GM18502 (cell line): Measurements from ENCODE around the gene RABGGTA.
A peak's percentile ranks its signal among the peaks of the same experiment; 100 is the strongest.
"Not testable (repeated sequence)": the region's sequence is repeated elsewhere in the genome, so short reads cannot be mapped to it uniquely, and the experiment has no call there.

ENCODE experiments used
- ATAC-seq: cut with Tn5 transposase; IDR thresholded peaks from one replicate; pipeline ENCODE4 v1.9.1; 2021; ENCODE audit warnings: mild to moderate bottlenecking; ENCODE audit not compliant: unreplicated experiment, poor library complexity

The RABGGTA gene

DNA sequence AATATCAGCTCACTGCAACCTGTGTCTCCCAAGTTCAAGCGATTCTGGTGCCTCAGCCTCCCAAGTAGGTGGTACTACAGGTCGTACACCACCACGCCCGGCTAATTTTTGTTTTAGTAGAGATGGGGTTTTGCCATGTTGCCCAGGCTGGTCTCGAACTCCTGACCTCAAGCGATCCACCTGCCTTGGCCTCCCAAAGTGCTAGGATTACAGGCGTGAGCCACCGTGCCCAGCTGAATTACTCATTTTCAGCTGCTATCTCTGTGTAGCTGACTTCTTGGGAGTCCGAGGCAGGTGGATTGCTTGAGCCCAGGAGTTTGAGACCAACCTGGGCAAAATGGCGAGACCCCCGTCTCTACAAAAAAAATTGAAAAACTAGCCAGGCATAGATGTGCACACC lies 26.0 kb downstream of the RABGGTA start:
- not testable (repeated sequence) for ATAC-seq

DNA sequence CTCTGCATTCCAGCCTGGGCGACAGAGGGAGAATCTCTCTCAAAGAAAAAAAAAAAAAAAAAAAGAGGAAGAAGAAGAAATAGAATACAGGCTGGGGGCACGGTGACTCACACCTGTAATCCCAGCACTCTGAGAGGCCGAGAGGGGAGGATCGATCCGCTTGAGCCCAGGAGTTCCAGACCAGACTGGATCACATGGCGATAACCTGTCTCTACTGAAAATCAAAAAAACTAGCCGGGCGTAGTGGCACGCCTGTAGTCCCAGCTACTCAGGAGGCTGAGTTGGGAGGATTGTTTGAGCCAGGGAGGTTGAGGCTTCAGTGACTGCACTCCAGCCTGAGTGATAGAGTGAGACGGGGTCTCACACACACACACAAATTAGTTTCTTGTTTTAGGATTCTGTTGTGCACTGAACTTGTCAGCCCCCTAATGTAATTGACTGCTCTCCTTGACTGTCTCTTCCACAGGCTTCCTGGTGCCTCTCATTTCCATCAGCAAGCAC lies 28.0 kb downstream of the RABGGTA start:
- ATAC-seq = no peak

DNA sequence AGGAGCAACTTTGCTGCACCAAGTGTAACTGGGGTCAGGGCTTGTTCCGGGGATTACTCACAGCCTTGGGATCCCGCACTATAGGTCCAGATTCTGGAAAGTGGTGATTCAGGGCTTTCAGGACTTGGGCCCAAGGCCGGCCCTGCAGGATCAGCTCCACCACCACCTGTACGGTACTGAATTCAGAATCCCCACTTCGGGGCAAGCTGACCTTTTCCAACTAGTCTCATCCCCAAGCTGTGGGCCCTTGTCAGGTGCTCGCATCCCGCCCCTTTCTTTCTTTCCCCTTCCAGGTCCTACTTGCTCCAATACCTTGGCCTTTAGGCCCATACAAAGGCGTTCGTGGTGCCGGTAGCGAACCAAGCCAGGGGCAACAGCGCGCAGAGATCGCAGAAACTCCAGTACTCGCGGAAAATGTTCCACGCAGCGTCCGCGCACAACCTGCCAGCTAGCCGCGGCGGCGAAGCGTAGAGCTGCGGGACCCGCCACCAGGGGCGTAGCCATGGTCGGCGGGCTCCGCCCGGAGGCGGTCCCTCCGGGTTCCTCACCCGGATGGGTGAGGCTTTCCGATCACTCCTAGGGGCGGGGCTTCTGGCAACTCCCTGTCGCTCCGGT lies 29.5 kb downstream of the RABGGTA start:
- peak; percentile 79 for ATAC-seq

DNA sequence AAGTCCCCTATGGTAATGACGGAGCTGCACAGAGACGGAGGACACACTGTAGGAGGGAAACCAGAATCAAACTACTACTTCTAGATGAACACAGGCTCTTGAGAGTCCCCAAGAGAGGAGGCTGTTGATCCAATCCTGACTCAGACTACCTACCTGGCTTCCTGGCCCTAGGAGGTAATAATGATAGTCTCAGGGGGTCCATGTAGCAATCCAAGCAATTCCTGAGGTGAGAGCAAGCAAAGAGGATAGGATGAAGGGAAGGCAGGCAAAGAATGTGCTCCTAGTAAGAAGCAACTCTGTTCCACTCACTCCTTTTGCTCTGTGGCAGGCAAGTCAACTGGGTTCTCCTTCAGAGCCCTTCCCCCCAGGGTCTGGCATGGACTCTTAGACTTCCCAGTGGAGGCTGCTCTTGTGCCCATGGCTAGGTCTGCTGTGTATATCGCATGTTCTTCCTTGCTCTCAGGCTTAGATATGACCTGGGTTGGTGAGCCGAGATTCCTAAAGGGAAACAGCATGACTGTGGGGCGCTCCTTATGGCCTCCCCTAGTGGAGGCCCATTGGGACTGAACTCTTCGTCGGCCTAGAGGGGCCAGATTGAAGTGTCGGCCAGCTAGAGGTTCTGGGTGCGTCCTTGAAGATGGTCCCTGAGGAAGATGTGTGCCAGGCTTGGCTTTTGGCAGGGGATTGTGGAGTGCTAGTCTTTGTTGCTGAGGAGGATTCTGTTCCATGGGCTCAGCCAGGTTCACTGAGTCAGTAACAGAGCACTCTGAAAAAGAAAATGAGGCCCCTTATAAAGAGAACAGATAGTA lies 31.1 kb downstream of the RABGGTA start:
- ATAC-seq = no peak

DNA sequence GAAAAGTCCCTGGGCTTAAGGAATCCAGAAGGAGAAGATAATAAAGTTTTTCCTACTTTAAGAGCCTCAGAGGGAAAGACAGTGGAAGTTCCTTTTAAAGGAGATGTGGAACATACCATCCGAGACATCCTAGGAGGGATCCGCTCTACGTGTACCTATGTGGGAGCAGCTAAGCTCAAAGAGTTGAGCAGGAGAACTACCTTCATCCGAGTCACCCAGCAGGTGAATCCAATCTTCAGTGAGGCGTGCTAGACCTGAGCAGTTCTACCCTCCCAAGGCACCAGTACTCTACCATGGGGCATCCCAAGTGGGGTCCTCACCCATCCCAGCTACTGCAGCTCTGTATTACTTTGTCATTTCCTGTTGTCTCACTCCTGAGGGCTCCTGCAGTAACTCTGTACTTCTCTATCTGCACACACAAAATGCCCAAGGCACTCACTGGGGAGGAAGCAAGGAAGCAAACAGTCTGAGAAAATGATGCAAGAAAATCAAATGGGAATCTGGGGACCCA lies 32.8 kb downstream of the RABGGTA start:
- ATAC-seq = no peak

DNA sequence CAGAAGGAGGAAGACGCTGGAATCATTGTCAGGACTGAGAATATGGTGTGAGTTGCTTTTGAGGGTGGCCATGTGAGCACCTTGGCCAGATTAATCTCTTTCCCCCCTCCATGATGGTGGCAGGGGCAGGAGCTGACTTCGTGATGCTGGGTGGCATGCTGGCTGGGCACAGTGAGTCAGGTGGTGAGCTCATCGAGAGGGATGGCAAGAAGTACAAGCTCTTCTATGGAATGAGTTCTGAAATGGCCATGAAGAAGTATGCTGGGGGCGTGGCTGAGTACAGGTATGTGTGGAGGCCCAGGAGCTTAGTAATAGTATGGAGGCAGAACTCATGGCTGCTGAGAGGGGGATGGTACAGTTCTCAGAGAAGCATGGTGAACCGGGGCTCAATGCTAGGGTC lies 33.3 kb downstream of the RABGGTA start:
- no peak for ATAC-seq

DNA sequence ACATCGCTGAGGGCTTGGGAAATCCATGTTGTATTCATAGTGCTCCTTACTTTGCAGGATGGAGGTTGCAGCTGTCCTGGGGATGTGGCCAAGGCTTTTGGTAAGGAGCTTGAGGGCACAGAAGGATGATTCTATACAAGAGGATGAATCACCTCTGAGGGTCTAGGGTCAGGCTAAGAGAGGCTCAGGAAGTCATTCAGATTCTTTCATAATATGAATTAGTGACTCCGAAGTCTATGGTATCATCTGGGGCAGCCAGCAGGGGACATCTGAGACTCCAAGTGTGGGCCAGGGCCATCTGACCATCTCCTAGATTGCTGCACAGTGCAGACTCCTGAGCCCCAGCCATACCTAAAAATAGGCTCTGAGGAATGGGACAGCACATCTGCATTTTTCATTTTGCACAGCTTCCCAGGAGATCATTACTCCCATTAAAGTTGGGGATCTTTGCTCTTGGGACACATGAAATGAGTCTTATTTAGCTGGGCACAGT lies 33.9 kb downstream of the RABGGTA start:
- no peak for ATAC-seq

DNA sequence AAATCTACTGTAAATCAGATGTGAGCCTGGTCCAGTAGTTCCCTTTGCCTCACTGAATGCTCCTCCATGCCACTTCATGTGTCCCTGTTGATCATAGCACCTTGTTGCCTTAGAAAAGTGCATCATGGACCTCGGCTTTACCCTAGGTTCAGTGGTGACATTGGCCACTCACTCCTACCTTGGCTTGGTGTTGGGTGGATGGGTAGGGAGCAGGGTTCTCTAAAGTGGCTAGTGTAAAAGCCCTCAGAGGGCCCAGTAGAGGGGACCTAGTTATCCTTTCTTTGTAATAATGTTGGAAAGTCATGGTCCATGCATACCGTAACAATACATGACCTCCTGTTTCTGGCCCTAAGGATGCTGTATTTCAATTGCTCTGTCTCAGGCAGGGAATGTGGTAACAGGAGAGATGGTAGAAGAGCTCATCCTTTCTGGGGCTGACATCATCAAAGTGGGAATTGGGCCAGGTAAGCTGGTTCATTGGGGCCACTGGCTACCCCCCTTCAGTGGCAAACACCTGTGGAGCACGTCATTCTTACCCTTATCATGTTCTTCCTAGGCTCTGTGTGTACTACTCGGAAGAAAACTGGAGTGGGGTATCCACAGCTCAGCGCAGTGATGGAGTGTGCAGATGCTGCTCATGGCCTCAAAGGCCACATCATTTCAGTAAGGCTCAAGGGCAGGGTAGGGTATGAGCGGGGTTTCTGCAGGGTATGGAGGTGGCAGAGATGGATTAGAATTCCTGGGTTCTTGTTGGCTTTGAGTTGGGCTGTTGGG lies 34.5 kb downstream of the RABGGTA start:
- no peak for ATAC-seq

DNA sequence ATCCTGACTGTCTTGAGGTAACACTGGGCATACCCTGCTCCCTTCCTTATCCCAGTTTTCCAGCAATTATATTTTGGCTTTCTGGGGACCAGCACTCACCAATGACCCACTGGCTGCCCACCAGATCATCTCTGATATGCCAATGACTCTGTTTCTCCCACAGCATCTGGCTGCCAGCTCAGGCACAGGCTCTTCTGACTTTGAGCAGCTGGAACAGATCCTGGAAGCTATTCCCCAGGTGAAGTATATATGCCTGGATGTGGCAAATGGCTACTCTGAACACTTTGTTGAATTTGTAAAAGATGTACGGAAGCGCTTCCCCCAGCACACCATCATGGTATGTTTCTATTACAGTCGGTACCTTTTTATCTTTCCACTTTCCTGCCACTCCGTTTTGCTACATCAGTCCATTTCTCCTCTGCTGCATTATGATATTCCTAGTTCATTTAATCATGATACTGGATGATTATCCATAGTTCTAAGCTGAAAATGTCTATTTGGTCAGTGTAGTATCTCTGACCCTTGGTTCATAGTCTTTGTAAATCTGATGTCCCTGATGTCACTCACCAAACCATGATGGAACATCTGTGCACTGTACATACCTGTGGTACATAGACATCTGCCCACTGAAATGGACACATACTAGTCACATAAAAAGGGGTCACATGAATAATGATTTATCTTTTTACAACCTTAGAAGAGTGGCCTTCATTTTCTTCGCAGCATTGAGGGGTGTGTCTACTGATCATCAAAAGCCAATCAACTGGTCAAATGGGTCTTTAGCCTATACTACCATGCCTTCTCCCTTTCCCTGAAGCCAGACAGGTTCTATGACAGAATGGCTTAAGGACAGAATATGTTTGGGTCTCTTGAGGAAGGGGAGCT lies 35.4 kb downstream of the RABGGTA start:
- no peak for ATAC-seq

DNA sequence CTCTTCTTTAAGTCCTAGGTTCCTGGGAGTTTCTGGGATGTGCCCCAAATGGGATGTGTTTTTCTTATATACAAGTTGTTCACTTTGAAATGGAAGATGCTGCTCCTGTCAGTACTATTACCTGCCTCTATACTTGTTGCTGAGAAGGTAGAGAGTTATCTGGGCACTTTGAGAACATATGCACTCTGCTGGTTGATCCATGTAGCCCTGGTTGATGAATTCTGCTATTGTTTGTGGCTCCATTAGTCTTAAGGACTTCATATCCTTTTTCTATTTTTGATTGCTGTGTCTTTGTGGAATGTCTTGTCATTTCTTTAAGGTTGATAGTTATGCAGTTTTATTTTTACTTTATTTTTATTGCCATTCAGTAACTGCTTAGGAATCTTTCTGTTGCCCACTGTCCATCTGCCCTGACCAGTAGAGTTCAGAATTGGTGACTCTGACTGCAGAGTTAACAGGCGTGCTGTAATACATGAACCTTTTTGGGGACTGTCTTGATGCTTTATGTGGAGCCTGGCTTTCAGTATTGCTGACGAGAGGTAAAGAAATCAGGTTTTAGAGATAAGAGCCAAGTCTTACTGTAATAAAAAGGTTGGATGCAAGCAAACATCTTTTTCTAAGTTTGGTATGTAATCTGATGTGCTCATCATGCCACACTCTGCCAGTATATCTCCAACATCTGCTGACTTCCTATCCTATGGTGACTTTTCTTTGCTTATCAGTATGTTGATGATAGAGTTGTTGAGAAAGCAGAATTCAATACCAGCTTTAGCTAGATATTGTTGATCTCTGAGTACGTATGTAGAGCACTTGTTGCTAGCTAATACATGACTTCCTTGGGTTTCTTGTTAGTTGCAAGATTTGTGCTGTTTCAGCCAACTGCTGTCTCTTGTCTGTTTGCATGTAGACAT lies 37.0 kb downstream of the RABGGTA start:
- ATAC-seq = no peak

DNA sequence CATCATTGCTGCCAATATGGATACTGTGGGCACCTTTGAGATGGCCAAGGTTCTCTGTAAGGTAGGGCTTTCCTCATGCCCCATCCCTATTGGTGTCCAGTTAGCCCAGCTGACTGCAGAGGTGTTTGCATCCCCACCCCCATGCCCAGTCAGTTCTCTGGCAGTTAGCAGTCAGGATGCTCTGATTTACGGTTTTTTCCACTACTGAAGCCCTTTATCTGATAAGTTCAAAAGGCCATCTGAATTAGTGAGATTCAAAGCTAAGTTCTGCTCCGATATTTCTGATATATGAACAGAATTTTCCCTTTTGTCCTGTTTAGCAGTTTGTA lies 37.9 kb downstream of the RABGGTA start:
- ATAC-seq = no peak

DNA sequence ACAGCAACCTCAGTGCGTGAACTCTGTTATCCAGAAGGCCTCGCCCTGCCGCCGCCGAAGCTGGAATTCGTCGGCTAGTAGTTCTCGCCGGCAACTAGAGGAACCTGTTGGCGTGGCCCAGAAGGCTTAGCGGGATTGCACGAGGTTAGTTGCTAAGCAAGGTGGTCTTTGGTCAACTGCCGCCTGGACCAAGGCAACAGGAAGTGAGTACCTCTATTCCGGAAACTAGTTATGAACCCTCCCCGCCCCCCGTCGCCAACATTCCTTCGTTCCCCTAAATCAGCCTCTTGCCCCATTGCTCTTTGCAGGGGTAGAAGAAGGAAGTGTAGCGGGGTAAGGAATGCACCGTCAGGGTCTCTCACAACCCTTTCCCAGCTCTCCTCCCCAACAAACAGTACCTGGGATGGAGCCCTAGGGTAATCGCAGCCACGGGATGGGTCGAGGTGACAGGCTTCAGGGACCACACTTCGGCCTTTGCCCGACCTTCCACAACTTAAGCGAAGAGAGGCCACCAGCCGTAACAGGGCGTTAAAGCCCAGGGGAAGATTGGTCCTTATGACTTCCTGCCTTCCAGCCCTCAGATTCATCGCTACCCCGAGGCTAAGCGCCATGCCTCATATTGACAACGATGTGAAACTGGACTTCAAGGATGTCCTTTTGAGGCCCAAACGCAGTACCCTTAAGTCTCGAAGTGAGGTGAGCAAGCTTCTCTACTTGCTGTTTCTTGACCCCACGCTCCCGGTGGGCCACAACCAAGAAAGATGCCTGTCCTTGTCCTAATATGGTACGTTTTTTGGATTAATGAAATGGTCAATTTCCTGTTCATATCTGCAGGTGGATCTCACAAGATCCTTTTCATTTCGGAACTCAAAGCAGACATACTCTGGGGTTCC lies 38.5 kb downstream of the RABGGTA start, which contains the start of gene GMPR2:
Gene GMPR2, plus strand, starts transcription at position 285 of the 893 bp plus-strand sequence. Its CDS starts 325 bp downstream, at position 610.
- ATAC-seq = peak; percentile 64

DNA sequence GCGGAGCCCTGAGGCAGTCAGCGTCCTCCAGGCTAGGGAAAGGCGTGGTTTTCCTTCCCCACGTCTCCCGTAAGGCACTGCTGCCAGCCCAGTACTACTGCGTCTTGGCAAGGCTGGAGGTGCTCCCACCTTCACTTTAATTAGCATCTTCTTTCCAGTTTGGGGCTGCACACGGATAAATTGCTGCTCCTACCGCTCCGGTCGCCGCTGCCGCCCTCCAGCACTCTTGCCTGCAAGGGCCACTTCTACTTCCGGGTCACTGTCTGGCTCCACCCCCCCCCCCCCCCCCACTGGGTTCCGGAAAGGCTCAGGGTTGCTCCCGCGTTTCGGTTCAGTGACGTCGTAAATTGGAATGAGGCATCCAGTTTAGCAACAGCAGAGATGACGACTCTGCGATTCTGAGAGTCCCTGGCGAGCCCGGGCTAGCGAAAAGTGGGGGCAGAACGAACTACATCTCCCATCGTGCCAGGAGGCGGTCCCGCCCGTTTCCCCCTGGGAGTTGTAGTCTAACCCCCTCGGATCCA lies 39.2 kb downstream of the RABGGTA start, which contains the start of gene NEDD8:
Gene NEDD8, minus strand, starts transcription at position 247 of the 524 bp plus-strand sequence. Its CDS starts 100 bp downstream, at position 147.
- peak; percentile 78 for ATAC-seq

DNA sequence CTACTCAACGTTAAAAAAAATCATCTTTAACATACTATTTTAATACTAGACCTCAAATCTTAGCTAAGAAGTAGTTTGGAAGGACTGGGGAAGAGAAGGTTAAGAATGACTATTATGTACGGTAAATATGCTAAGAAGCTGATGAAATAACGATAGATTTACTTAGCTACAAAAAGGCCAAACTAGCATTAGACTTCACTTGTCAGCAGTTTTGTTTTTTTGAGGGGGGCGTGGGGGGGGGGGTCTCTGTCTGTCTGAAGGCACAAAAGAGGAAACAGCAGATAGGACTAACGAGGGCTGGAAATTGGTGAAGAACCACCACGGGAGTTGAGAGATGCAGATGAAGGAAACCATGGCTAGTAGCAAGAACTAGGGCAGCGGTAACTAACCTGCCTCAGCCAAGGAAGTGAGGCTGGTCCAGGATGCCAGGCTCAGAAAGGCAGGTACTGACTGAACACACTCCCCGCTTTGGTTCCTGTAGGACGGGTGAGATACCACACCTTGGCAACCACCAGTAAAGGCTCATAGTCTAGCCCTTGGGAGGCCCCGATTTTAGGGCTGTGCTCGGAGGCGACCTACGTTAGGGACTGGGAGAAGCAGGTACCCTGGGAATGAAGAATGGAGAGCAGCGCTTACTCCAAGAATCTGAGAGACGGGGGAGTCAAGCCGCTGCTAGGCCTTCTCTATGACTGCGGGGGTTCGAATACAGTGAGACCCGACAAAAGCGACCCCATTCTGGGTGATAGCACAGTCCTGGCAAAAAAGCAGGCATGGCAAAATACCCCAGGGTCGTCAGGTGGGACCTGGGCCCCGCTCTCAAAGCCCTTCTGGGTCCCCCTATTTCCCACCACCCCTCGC lies 39.9 kb downstream of the RABGGTA start:
- ATAC-seq = peak; percentile 22

DNA sequence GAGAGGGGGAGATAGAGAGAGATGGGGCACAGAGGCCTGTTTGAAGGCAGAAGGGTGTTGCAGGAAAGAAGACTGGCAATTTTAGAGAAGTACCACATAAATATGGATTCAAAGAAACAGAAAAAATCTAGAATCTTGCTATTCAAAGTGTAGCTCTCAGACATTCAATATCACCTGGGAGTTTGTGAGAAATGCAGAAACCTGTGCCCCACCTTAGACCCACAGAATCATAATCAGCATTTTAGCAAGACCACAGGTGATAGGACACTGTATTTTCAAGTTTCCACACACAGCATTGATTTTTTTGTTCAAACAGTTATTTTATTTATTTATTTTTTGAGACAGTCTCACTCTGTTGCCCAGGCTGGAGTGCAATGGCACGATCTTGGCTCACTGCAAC lies 42.5 kb downstream of the RABGGTA start:
- no peak for ATAC-seq

DNA sequence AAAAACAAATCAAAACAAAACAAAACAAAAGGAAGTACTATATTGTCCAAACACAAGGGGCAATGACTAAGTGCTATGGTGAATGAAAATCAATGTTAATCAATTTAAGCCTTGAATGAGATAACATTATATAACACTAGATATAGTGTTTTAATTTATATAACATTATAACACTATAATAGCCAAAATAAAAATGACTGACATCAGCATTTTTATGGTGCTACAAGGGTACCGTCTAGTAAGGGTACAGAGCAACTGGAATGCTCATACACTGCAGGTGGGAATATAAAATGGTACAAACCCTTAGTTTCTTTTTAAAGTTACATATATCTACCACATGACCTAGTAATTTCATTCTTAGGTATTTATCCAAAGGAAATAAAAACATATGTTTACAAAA lies 44.9 kb downstream of the RABGGTA start:
- no peak for ATAC-seq
